NCI-H146 (cell line): ENCODE measurements around the gene SHISA5.
"Not testable (repeated sequence)": the region's sequence is repeated elsewhere in the genome, so short reads cannot be mapped to it uniquely, and the experiment has no call there.

Source experiments
- DNase-seq: peaks from one replicate; lab custom pipeline; 2025; lab: John Stamatoyannopoulos, UW

The SHISA5 gene

DNA sequence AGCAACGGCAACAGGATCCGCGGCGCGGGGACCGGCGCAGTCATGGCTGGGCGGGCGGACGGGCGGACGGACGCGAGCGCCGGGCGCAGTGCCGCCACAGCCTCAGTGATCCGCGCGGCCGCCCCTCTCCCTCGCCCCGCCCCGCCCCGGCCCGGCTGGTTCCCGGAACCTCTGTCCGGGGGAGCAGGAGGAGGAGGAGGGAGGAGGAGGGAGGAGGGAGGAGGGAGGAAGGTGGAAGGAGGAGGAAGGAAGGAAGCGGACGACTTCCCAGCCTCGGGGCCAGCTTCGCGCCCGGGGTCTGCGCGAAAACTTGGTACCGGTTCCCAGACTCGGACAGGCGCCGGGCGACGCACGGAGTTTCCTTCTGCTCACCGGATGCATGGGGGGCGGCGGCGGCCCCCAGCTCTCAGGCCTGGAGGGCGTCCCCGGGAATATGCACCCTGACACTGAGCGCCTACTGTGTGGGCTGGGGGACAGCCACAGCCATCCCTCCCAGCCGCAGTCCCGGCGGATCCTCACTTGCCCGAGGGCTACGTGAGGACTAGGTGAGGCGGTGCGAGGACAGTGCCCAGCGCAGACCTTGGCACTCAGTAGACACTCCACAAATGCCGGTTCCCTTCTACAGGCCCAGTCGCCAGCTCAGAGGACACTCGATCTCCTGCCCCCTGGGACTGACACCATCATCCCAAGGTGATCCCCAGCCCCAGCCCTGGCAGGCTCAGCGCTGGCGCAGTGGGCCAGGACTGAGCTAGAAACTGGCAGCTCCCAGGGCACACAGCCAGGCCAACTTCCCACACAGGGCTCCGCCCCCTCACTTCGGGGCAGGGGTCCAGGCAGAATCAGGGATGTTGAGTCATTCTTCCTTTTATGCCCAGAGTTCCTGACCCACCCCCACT lies at the start of gene SHISA5:
SHISA5 (minus strand) TSS at position 124 of the 896 bp plus-strand sequence; CDS start at position 44, 80 bp downstream.
- peak; percentile 20 for DNase-seq

- DNase-seq = no peak
Observed at GRCh38 chr3:48553361-48553760, 49.4 kb upstream of the SHISA5 start.

GRCh38 chr3:48552111-48552951 lies 48.4 kb upstream of the SHISA5 start:
- peak; percentile 65 for DNase-seq

- DNase-seq = not testable (repeated sequence)
Observed at GRCh38 chr3:48551651-48552050, 47.7 kb upstream of the SHISA5 start.

- DNase-seq = peak; percentile 45
Observed at GRCh38 chr3:48548729-48549705, 45.0 kb upstream of the SHISA5 start.

GRCh38 chr3:48548126-48548525 lies 44.2 kb upstream of the SHISA5 start:
- DNase-seq = no peak

GRCh38 chr3:48546203-48546829 lies 42.3 kb upstream of the SHISA5 start:
- no peak for DNase-seq

- no peak for DNase-seq
Observed at GRCh38 chr3:48544141-48544540, 40.2 kb upstream of the SHISA5 start.

GRCh38 chr3:48543271-48543866 lies 39.4 kb upstream of the SHISA5 start:
- DNase-seq = no peak

GRCh38 chr3:48538451-48538850 lies 34.5 kb upstream of the SHISA5 start:
- DNase-seq = no peak

- no peak for DNase-seq
Observed at GRCh38 chr3:48536785-48537184, 32.8 kb upstream of the SHISA5 start.

GRCh38 chr3:48536116-48536515 lies 32.1 kb upstream of the SHISA5 start:
- DNase-seq = no peak

GRCh38 chr3:48535578-48535977 lies 31.6 kb upstream of the SHISA5 start:
- DNase-seq = no peak

GRCh38 chr3:48532977-48533337 lies 29.0 kb upstream of the SHISA5 start:
- DNase-seq = no peak

DNA sequence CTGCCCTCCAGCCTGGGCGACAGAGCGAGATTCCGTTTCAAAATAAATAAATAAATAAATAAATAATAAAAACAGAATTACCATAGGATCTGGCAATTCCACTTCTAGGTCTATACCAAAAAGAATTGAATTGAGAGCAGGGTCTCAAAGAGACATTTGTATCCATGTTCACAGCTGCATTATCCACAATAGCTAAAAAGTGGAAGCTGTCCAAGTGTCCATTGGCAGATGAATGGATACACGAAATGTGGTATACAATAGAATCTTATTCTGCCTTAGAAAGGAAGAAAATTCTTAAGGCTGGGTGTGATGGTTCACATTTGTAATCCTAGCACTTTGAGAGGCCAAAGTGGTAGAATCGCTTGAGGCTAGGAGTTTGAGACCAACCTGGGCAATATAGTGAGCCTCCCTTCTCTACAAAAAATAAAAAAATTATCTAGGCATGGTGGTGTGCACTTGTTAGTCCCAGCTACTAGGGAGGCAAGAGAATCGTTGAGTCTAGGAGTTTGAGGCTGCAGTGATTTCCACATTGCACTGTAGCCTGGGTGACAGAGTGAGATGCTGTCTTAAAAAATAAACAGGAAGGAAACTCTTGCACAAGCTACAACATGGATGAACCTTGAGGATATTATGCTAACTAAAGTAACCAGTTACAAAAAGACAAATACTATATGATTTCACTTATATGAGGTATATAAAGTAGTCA lies 28.4 kb upstream of the SHISA5 start:
- DNase-seq = no peak

- DNase-seq = not testable (repeated sequence)
Observed at GRCh38 chr3:48530701-48531100, 26.7 kb upstream of the SHISA5 start.

- DNase-seq = no peak
Observed at GRCh38 chr3:48528754-48529153, 24.8 kb upstream of the SHISA5 start.

GRCh38 chr3:48528048-48528447 lies 24.1 kb upstream of the SHISA5 start:
- DNase-seq = no peak

- no peak for DNase-seq
Observed at GRCh38 chr3:48524970-48525369, 21.0 kb upstream of the SHISA5 start.

- DNase-seq = no peak
Observed at GRCh38 chr3:48521635-48522034, 17.7 kb upstream of the SHISA5 start.
